OCI-LY1 (cell line): ENCODE data around the gene SSBP3.

Source experiments
- H2AFZ ChIP-seq: fragments of 200-600 bp; sonication (generic), shearing (Covaris generic); 2 replicates; pipeline ENCODE4 v1.6.0; 2014; ENCODE audit warnings: antibody characterized with exemption, mild to moderate bottlenecking, low read length
- H3F3A ChIP-seq: fragments of 200-600 bp; sonication (generic), shearing (Covaris generic); 2 replicates; pipeline ENCODE4 v1.6.0; 2014; ENCODE audit warnings: mild to moderate bottlenecking, antibody characterized with exemption, low read length, moderate library complexity; ENCODE audit not compliant: insufficient read depth
- H3K27ac ChIP-seq: fragments of 200-600 bp; sonication (generic); 2 replicates; pipeline ENCODE4 v1.5.1; 2014; ENCODE audit warnings: low read length, mixed run types, mild to moderate bottlenecking, low read depth; ENCODE audit not compliant: poor library complexity, severe bottlenecking
- H3K27me3 ChIP-seq: fragments of 200-600 bp; sonication (generic); 2 replicates; pipeline ENCODE4 v1.6.0; 2014; ENCODE audit warnings: antibody characterized with exemption, mild to moderate bottlenecking, low read length, moderate library complexity; ENCODE audit not compliant: insufficient read depth
- H3K36me3 ChIP-seq: fragments of 200-600 bp; sonication (generic); 2 replicates; pipeline ENCODE4 v1.6.1; 2014; ENCODE audit warnings: mild to moderate bottlenecking, antibody characterized with exemption, low read length, moderate library complexity, mixed read lengths; ENCODE audit not compliant: insufficient read depth
- H3K4me1 ChIP-seq: fragments of 200-600 bp; sonication (generic); 2 replicates; pipeline ENCODE4 v1.5.1; 2014; ENCODE audit warnings: mild to moderate bottlenecking, low read length, moderate library complexity; ENCODE audit not compliant: insufficient read depth, severe bottlenecking
- H3K4me2 ChIP-seq: fragments of 200-600 bp; sonication (generic), shearing (Covaris generic); 2 replicates; pipeline ENCODE4 v1.6.1; 2014; ENCODE audit warnings: low read length
- H3K4me3 ChIP-seq: fragments of 200-600 bp; sonication (generic); 2 replicates; pipeline ENCODE4 v1.5.1; 2014; ENCODE audit warnings: low read length, low read depth, mild to moderate bottlenecking, mixed read lengths; ENCODE audit not compliant: poor library complexity, severe bottlenecking
- H3K79me2 ChIP-seq: fragments of 200-600 bp; shearing (Covaris generic); 2 replicates; pipeline ENCODE4 v1.6.1; 2016; ENCODE audit warnings: mixed run types, low read length, mixed read lengths; ENCODE audit not compliant: insufficient read depth
- H3K9ac ChIP-seq: fragments of 200-600 bp; sonication (generic), shearing (Covaris generic); 2 replicates; pipeline ENCODE4 v1.6.1; 2014; ENCODE audit warnings: mild to moderate bottlenecking, low read length, mixed read lengths
- H3K9me2 ChIP-seq: fragments of 200-600 bp; sonication (generic), shearing (Covaris generic); 2 replicates; pipeline ENCODE4 v1.6.1; 2014; ENCODE audit warnings: low read depth, mild to moderate bottlenecking, low read length, mixed read lengths
- H3K9me3 ChIP-seq: fragments of 200-600 bp; shearing (Covaris generic); 2 replicates; pipeline ENCODE4 v1.6.1; 2014; ENCODE audit warnings: low read length, mixed read lengths
- H4K20me1 ChIP-seq: fragments of 200-600 bp; sonication (generic), shearing (Covaris generic); 2 replicates; pipeline ENCODE4 v1.6.0; 2016; ENCODE audit warnings: mild to moderate bottlenecking, low read length; ENCODE audit not compliant: insufficient read depth
- EZH2 ChIP-seq: fragments of 200-600 bp; sonication (generic), shearing (Covaris generic); IDR thresholded peaks from 2 replicates; pipeline ENCODE4 v1.8.0; 2017; ENCODE audit warnings: borderline replicate concordance, mixed run types, mild to moderate bottlenecking, antibody characterized with exemption, low read length, moderate library complexity, mixed read lengths
- TF ChIP-seq, protein P1 (sequence below): fragments of 200-600 bp; sonication (generic), shearing (Covaris generic); IDR thresholded peaks from 2 replicates; pipeline ENCODE4 v1.5.1; 2017; ENCODE audit warnings: mild to moderate bottlenecking, antibody characterized with exemption, low read length, moderate library complexity, mixed read lengths

The SSBP3 gene

DNA sequence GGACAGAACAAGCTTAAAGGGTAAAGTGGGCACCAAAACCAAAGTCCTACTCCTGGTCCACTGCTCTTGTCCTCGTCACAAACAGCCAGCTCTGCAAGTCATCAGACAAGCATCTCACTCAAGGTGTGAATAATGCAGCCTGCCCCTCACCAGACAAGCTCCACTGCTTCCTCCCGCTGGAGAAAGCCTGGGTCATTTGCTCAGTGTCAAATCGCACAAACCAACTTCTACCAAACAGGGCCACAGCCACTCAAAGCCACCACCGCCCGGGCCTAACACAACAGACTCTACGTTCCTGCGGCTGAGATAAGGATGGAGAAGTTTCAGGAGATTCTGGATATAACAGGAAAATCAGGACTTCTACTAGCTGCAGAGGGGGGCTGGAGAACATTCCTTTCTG, 3.3 kb downstream of the SSBP3 start:
- H3K27me3 ChIP-seq, result 0 out of 2 replicates have a peak, but pooled peaks cover 3% of the 10 kb centered on the region
- H3K79me2 ChIP-seq, result no peaks in the 10 kb centered on the region
- TF ChIP-seq, protein P1, sequence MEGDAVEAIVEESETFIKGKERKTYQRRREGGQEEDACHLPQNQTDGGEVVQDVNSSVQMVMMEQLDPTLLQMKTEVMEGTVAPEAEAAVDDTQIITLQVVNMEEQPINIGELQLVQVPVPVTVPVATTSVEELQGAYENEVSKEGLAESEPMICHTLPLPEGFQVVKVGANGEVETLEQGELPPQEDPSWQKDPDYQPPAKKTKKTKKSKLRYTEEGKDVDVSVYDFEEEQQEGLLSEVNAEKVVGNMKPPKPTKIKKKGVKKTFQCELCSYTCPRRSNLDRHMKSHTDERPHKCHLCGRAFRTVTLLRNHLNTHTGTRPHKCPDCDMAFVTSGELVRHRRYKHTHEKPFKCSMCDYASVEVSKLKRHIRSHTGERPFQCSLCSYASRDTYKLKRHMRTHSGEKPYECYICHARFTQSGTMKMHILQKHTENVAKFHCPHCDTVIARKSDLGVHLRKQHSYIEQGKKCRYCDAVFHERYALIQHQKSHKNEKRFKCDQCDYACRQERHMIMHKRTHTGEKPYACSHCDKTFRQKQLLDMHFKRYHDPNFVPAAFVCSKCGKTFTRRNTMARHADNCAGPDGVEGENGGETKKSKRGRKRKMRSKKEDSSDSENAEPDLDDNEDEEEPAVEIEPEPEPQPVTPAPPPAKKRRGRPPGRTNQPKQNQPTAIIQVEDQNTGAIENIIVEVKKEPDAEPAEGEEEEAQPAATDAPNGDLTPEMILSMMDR, result no peak
- TF ChIP-seq EZH2, result no peak
- H3K27ac ChIP-seq, result no peak overlapping the region
- no peak overlapping the region for H3K4me3 ChIP-seq
- no peaks in the 10 kb centered on the region for H3K9me2 ChIP-seq
- no peaks in the 10 kb centered on the region for H4K20me1 ChIP-seq
- H3F3A ChIP-seq, result no peaks in the 10 kb centered on the region
- H3K4me2 ChIP-seq, result no peak overlapping the region
- no peak overlapping the region for H2AFZ ChIP-seq
- peaks cover 39% of the 10 kb centered on the region for H3K36me3 ChIP-seq
- no peaks in the 10 kb centered on the region for H3K9me3 ChIP-seq
- H3K9ac ChIP-seq, result no peak overlapping the region
- H3K4me1 ChIP-seq, result peaks cover 28% of the 10 kb centered on the region

DNA sequence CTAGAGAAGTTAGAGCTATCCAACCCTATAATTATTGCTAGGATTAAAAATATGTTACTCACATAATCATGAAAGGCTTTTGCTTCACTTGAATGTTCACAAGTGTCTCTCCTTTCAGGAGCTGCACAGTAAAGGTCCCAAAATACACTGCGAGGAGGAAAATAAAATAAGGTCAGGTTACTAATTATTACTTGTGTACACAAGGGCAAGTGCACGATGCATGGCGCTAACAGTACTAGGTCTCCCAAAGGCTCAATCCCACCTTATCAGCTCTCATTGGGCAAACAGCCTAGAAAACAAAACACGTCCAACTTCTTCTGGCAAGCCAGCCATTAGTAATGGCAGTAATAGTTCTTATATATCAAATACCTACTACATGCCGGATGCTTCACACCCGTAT, 4.4 kb downstream of the SSBP3 start:
- H3K27ac ChIP-seq, result no peak overlapping the region
- no peaks in the 10 kb centered on the region for H3F3A ChIP-seq
- no peak overlapping the region for H3K9ac ChIP-seq
- 0 out of 2 replicates have a peak, but pooled peaks cover 3% of the 10 kb centered on the region for H3K27me3 ChIP-seq
- no peak for TF ChIP-seq EZH2
- TF ChIP-seq, protein P1, result no peak
- no peak overlapping the region for H3K4me2 ChIP-seq
- H3K4me1 ChIP-seq, result peaks cover 20% of the 10 kb centered on the region
- no peaks in the 10 kb centered on the region for H3K9me2 ChIP-seq
- H2AFZ ChIP-seq, result no peak overlapping the region
- H3K36me3 ChIP-seq, result peaks cover 41% of the 10 kb centered on the region
- H3K79me2 ChIP-seq, result no peaks in the 10 kb centered on the region
- no peaks in the 10 kb centered on the region for H3K9me3 ChIP-seq
- H3K4me3 ChIP-seq, result no peak overlapping the region
- no peaks in the 10 kb centered on the region for H4K20me1 ChIP-seq

DNA sequence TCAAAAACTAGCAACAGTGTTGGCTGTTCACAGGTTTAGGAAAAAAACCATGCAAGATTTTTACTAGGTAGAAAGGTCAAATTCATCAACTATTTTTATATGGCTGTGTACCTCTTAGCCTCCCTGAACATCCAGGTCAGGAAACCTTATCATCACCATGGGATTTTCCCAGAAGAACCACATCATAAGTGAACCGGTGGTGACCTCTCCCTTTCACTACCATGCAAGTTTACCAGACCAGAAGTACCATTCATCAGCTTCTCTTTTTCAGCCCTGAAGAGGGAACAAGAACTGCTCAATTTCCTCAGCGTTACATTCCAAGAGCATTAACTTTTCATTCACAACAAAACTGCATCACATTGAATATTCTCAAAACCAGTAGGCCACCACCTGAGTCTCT, 5.9 kb downstream of the SSBP3 start:
- Histone ChIP-seq H3F3A (no peaks in the 10 kb centered on the region), H4K20me1 (no peaks in the 10 kb centered on the region), H3K27ac (no peak overlapping the region), H3K4me3 (no peak overlapping the region), H3K9me3 (no peaks in the 10 kb centered on the region), H3K9me2 (no peaks in the 10 kb centered on the region), H3K4me1 (peaks cover 19% of the 10 kb centered on the region), H3K79me2 (no peaks in the 10 kb centered on the region), H3K4me2 (no peak overlapping the region), H3K36me3 (peaks cover 44% of the 10 kb centered on the region), H3K9ac (no peak overlapping the region), H2AFZ (no peak overlapping the region), H3K27me3 (0 out of 2 replicates have a peak, but pooled peaks cover 3% of the 10 kb centered on the region)
- TF ChIP-seq EZH2, result no peak
- TF ChIP-seq, protein P1, result no peak
